ENCODE data around the gene FGR.

The FGR gene

GRCh38 chr1:27566462-27567145 lies 68.4 kb downstream of the FGR start:
- DNase-seq (ENCODE audit: low spot score) = no peak

- no peak for DNase-seq (ENCODE audit: low spot score)
Observed at GRCh38 chr1:27564710-27565649, 70.0 kb downstream of the FGR start.

GRCh38 chr1:27563591-27564471 lies 71.2 kb downstream of the FGR start:
- DNase-seq (ENCODE audit: low spot score) = peak; percentile 70

GRCh38 chr1:27563341-27563590 lies 71.7 kb downstream of the FGR start:
- no peak for DNase-seq (ENCODE audit: low spot score)

GRCh38 chr1:27562534-27563340 lies 72.2 kb downstream of the FGR start:
- no peak for DNase-seq (ENCODE audit: low spot score)
